SU-DHL-6 (cell line): Measurements from ENCODE around the gene QPCT.

ENCODE experiments used
- CTCF ChIP-seq: fragments of 200-600 bp; sonication (generic); IDR thresholded peaks from one replicate; pipeline ENCODE4 v1.5.1; 2017; ENCODE audit warnings: antibody characterized with exemption, mild to moderate bottlenecking, low read length, moderate library complexity; ENCODE audit not compliant: insufficient read depth, poor library complexity, severe bottlenecking
- EZH2phosphoT487 ChIP-seq: fragments of 200-600 bp; sonication (generic), shearing (Covaris generic); conservative IDR thresholded peaks from 2 replicates; pipeline ENCODE4 v1.6.1; 2018; ENCODE audit warnings: mild to moderate bottlenecking, antibody characterized with exemption, low read length, moderate library complexity, mixed read lengths

GRCh38 chr2:37390777-37391176, 46.3 kb downstream of the QPCT start:
- TF ChIP-seq CTCF, result no peak
- no peak for TF ChIP-seq EZH2phosphoT487
